T-helper 17 cell (primary cell): ENCODE measurements around the gene CCDC102A. TPM values are rescaled to one million over a fixed set of nuclear protein-coding genes. Genes with fewer than 3 reads are reported as not detected.
"Not testable (repeated sequence)": the region's sequence is repeated elsewhere in the genome, so short reads cannot be mapped to it uniquely, and the experiment has no call there.

ENCODE experiments used
- ATAC-seq: fragments of 150-1000 bp; cut with Tn5 transposase; 2 replicates; pipeline ENCODE4 v1.10.0; 2021; ENCODE audit warnings: mild to moderate bottlenecking, moderate library complexity
- DNase-seq, 3 donors: peaks; one replicate each; pipeline versions ENCODE4 v3.0.0 to v3.0.0-alpha.2; 2020 to 2021
- H3K9me3 ChIP-seq: one replicate; pipeline ENCODE4 v1.7.0; 2013; ENCODE audit warnings: low read length, mild to moderate bottlenecking; ENCODE audit not compliant: control insufficient read depth, poor library complexity, severe bottlenecking
- H3K27ac Mint-ChIP-seq: one replicate; pipeline ENCODE4 v1.8.0; 2022; ENCODE audit warnings: mild to moderate bottlenecking, moderate library complexity, mixed read lengths
- H3K27me3 Mint-ChIP-seq: one replicate; pipeline ENCODE4 v1.8.0; 2022; ENCODE audit warnings: mixed read lengths
- H3K36me3 Mint-ChIP-seq: one replicate; pipeline ENCODE4 v1.8.0; 2022; ENCODE audit warnings: low read depth, mixed read lengths
- H3K4me1 Mint-ChIP-seq: one replicate; pipeline ENCODE4 v1.8.0; 2022; ENCODE audit warnings: mild to moderate bottlenecking, mixed read lengths
- H3K4me3 Mint-ChIP-seq: one replicate; pipeline ENCODE4 v1.8.0; 2022; ENCODE audit warnings: mild to moderate bottlenecking, moderate library complexity, mixed read lengths
- total RNA-seq, 4 donors: library from RNA in 2 of 4; stranded (reverse) in 2 of 4; gene quantifications; one replicate each; pipeline ENCODE4 v1.2.3 and lab custom pipeline; 2022 to 2026

Gene CCDC102A
- total RNA-seq, 2 donors from 2014 or later = 3.1 to 4.9 TPM

DNA sequence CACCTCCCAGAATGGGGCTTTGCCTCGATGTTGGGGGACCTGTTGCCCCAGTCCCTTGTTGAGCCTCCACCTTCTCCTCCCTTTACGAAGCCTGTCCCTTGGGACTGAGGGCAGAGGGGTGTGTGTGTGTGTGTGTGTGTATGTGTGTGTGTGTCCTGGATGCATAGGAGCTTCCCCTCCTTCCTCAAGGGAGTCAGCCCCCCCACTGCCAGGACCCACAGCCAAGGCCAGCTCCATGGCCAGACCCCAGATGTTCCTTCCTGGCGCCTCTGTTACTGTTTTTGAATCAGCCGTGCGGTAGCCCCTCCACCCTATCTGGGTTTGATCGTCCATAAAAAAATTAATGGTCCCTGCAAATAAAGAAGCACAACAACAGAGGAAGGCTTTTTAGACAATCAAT, 32.4 kb downstream of the CCDC102A start:
- H3K36me3 Mint-ChIP-seq = no peaks in the 10 kb centered on the region
- no peak overlapping the region for H3K4me3 Mint-ChIP-seq
- H3K27ac Mint-ChIP-seq = no peak overlapping the region
- no peak for DNase-seq
- no peak for ATAC-seq
- peaks cover 6% of the 10 kb centered on the region for H3K4me1 Mint-ChIP-seq
- peaks cover 2% of the 10 kb centered on the region for H3K27me3 Mint-ChIP-seq
- no peaks in the 10 kb centered on the region for H3K9me3 ChIP-seq

DNA sequence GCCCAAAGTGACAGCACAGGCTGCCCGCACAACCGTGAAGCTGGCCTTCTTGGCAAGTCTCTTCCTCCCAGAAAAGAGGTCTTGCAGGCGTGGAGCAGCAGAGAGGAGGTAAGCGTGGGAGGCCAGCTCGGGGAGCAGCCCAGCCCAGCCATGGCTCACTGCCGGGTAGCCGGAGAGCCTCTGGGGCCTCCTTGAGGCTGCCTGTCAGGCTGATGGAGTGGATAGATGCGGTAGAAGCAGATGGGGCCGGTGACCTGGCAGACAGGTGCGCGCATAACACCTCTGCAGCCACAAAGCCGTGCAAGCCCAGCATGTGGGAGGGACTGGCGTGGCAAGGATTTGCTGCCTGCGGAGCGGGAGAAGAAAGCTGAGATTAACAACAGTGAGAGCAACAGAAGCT, 33.0 kb downstream of the CCDC102A start:
- Mint-ChIP-seq H3K27ac (peak overlapping the region; percentile 47), H3K27me3 (peaks cover 6% of the 10 kb centered on the region), H3K4me1 (peaks cover 6% of the 10 kb centered on the region), H3K36me3 (no peaks in the 10 kb centered on the region), H3K4me3 (no peak overlapping the region)
- ATAC-seq = no peak
- no peak for DNase-seq
- H3K9me3 ChIP-seq = no peaks in the 10 kb centered on the region

DNA sequence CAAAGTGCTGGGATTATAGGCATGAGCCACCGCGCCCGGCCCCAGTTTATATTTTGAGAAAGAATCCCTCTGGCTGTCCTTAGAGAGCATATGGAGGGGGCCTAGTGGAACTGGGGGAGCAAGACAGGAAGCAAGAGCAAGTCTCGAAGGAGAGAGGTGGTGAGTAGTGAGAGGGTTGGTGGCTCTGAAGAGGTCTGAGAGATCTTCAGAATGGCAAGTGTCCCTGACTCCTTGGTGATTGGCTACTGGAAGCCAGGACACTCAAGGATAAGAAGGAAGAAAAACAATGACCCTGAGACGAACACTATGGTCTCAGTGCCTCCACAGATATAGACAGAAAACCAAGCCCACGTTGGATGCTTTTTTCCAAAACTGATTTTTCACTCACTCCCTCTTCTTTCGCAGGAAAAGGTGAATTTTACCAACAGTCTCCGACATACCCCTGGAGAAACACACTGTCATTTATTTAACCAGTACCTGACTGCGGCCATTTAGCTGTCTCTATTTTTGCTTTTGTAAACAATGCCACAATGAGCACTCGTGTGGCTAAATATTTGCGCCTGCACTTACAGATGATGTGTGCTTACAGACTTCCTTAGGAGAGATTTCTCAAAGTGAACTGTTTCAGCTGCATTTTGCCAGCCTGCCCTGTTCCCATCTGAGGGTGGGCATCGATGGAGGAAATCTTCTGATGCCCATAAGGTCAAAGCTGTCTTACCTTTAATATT, 34.2 kb downstream of the CCDC102A start:
- Mint-ChIP-seq H3K27ac (no peak overlapping the region), H3K36me3 (no peaks in the 10 kb centered on the region), H3K27me3 (peaks cover 6% of the 10 kb centered on the region), H3K4me1 (peaks cover 6% of the 10 kb centered on the region), H3K4me3 (no peak overlapping the region)
- ATAC-seq = no peak
- no peaks in the 10 kb centered on the region for H3K9me3 ChIP-seq
- no peak for DNase-seq

DNA sequence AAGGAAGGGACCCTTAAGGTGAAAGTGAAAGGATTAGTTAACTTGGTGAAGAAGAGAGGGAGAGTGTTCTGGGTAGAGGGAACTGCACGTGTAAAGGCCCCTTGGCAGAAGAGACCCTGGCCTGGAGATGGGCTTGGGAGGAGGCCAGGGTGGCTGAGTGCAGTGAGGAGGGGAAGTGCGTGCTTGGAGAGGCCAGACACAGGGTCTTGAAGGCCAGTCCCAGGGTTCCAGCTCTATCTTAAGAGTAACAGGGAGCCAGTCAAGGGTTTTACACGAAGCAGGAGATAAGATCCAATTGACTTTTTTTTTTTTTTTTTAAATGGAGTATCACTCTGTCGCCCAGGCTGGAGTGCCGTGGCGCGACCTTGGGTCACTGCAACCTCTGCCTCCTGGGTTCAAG, 34.9 kb downstream of the CCDC102A start:
- Mint-ChIP-seq H3K4me1 (peaks cover 6% of the 10 kb centered on the region), H3K27ac (no peak overlapping the region), H3K4me3 (no peak overlapping the region), H3K27me3 (peaks cover 6% of the 10 kb centered on the region), H3K36me3 (no peaks in the 10 kb centered on the region)
- no peak for DNase-seq
- H3K9me3 ChIP-seq = no peaks in the 10 kb centered on the region
- no peak for ATAC-seq

DNA sequence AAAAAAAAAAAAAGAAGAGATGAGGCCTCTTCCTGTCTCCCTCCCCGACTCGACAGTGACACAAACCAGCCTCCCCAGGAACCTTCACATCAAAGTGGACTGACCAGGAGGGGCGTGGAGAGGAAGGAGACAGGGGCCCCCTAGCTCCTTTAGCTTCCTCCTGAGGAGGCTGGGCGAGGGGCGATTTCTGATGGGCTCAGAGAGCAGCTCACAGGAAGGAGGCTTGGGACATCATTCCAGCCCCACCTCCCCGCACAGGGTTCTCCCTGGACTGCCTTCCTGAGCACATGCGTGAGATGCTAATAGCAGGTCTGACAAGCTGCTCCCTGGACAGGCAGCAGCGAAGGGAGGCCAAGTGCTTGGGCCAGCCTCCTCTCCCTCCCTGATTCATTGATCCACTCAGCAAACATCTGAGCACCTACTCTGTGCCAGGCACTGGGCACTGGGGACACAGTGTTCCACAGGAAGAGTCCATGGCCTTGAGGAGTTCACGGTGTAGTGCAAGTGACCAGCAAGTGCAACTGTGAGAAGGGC, 35.7 kb downstream of the CCDC102A start:
- Mint-ChIP-seq H3K27ac (no peak overlapping the region), H3K27me3 (peaks cover 6% of the 10 kb centered on the region), H3K4me1 (peaks cover 6% of the 10 kb centered on the region), H3K4me3 (no peak overlapping the region), H3K36me3 (no peaks in the 10 kb centered on the region)
- no peak for ATAC-seq
- DNase-seq = no peak
- H3K9me3 ChIP-seq = no peaks in the 10 kb centered on the region

DNA sequence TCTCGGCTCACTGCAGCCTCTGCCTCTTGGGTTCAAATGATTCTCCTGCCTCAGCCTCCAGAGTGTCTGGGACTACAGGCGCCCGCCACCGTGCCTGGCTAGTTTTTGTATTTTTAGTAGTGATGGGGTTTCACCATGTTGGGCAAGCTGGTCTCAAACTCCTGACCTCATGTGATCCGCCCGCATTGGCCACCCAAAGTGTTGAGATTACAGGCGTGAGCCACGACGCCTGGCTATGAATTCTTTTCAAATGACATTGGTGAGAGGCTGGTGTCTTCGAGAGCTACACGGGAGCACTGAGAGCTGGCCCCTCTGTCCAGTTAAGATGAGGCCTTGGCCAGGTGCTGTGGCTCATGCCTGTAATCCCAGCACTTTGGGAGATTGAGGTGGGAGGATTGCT, 36.4 kb downstream of the CCDC102A start:
- not testable (repeated sequence) for H3K27ac Mint-ChIP-seq, H3K4me3 Mint-ChIP-seq, H3K36me3 Mint-ChIP-seq, H3K4me1 Mint-ChIP-seq, DNase-seq, ATAC-seq, H3K9me3 ChIP-seq, H3K27me3 Mint-ChIP-seq

DNA sequence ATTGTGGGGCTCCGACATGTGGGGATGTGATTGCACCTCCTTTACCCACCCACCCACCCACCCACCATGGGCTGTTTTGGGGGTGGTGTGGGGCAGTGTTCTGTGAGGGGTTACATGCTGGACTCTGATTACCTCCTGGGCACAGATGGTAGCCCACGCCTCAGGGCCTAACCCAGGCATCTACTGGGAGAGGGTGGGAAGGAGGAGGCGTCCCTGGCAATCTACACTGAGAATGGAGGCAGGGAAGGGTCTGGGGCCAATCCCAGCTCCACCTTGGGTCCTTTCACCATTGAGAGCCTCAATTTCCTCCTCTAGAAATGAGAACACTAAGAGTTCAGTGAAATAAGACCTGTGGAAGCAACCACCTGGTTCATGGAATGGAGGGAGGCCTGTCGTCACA, 38.3 kb downstream of the CCDC102A start:
- no peaks in the 10 kb centered on the region for H3K36me3 Mint-ChIP-seq
- H3K27ac Mint-ChIP-seq = no peak overlapping the region
- ATAC-seq = no peak
- peaks cover 6% of the 10 kb centered on the region for H3K4me1 Mint-ChIP-seq
- DNase-seq = no peak
- no peaks in the 10 kb centered on the region for H3K9me3 ChIP-seq
- H3K27me3 Mint-ChIP-seq = peaks cover 15% of the 10 kb centered on the region
- H3K4me3 Mint-ChIP-seq = no peak overlapping the region

DNA sequence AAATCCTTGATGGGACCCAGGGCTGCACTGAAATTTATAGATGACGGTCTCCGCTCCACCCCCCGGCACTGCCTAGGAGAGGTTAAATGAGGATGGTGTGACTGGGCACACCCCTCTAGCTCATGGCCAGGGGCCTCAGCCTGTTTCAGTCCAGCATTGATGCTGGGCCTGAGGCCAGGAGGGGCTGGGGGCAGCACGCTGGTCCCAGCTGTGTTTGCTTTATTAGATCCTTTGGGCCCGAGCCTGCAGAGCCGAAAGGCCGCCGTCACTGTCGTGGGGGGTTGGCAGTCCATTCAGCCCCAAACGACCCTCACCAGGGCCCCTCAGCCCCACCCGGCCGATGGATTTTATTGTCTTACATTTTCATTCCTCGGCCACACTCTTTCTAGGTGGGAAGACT, 39.2 kb downstream of the CCDC102A start:
- no peak for ATAC-seq
- no peak for DNase-seq
- no peaks in the 10 kb centered on the region for H3K9me3 ChIP-seq
- H3K27ac Mint-ChIP-seq = no peak overlapping the region
- no peak overlapping the region for H3K4me3 Mint-ChIP-seq
- peaks cover 6% of the 10 kb centered on the region for H3K4me1 Mint-ChIP-seq
- no peaks in the 10 kb centered on the region for H3K36me3 Mint-ChIP-seq
- peaks cover 15% of the 10 kb centered on the region for H3K27me3 Mint-ChIP-seq

DNA sequence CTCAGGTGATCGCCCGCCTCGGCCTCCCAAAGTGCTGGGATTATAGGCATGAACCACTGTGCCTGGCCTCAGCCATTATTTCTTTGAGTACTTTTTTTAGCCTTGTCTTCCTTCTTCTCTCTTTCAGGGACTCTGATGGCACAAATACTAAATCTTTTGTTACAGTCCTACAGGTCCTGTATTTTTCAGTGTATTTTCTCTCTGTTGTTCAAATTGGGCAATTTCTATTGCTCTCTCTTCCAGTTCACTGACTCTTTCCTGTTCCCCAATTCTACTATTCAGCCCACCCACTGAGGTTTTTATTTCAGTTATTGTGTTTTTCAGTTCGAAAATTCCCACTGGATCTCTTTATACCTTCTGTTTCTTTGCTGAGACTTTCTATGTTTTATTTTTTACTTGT, 42.6 kb downstream of the CCDC102A start:
- ATAC-seq = no peak
- H3K4me3 Mint-ChIP-seq = no peak overlapping the region

DNA sequence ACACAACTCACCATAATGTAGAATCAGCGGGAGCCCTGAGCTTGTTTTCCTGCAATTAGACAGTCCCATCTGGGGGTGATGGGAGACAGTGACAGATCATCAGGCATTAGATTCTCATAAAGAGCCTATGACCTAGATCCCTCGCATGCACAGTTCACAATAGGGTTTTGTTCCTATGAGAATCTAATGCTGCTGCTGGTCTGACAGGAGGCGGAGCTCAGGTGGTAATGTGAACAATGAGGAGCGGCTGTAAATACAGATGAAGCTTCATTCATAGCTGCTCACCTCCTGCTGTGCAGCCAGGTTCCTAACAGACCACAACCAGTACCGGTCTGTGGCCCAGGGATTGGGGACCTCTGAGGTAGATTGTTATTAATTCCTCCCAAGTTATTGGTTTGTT, 47.1 kb downstream of the CCDC102A start:
- H3K36me3 Mint-ChIP-seq = peaks cover 2% of the 10 kb centered on the region
- DNase-seq = no peak
- peaks cover 11% of the 10 kb centered on the region for H3K27me3 Mint-ChIP-seq

More for the DNA sequence above, 42.6 kb downstream of the CCDC102A start:
- no peaks in the 10 kb centered on the region for H3K9me3 ChIP-seq
- Mint-ChIP-seq H3K27ac (no peak overlapping the region), H3K27me3 (peaks cover 15% of the 10 kb centered on the region), H3K36me3 (peaks cover 2% of the 10 kb centered on the region), H3K4me1 (no peaks in the 10 kb centered on the region)
- DNase-seq = no peak

DNA sequence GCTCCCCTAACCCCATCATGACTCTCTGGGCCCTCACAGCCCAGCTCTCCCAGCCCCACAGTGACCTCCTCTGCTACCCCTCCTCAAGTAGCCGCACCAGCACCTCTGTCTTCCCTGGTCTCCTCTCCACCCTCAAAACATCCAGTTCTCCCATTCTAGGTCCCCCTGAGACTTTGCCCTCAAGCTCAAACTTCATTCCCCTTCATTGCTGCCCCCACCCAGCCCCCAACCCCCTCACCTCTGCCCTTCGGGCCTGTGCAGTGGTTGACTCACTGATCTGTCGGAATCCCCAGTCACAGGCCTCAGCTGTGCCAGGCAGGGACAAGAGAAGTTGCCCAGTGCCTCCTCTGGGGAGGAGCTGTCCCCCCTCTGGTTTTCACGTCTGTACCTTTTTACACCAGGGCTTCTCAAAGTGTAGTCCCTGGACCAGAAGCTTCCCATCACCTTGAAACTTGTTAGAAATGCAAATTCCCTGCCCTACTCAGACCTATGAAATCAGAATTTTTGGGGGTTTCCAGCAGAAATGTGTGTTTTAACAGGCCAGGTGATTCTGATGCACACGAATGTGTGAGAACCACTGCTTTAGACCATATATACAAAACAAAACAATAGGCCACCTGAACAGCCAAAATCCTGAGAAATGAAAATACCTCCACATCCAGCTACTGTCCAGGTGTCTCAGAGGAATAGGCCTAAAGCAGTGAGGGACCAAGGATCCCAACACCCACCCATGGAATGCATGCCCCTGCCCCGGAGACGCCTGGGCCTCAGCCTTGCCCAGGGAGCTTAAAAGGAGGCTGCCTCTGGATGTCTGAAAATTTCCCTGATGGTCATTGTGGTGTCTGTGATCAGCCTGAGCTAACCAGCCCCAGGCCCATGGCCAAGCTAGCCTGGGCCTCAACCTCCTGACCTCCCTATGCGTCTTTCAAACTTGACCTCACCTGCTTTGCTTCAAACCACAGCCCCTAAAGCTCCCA, 49.2 kb downstream of the CCDC102A start:
- no peak overlapping the region for H3K27ac Mint-ChIP-seq

More for the DNA sequence above, 47.1 kb downstream of the CCDC102A start:
- ATAC-seq = no peak
- Mint-ChIP-seq H3K4me1 (peaks cover 11% of the 10 kb centered on the region), H3K4me3 (no peak overlapping the region), H3K27ac (no peak overlapping the region)
- no peaks in the 10 kb centered on the region for H3K9me3 ChIP-seq

DNA sequence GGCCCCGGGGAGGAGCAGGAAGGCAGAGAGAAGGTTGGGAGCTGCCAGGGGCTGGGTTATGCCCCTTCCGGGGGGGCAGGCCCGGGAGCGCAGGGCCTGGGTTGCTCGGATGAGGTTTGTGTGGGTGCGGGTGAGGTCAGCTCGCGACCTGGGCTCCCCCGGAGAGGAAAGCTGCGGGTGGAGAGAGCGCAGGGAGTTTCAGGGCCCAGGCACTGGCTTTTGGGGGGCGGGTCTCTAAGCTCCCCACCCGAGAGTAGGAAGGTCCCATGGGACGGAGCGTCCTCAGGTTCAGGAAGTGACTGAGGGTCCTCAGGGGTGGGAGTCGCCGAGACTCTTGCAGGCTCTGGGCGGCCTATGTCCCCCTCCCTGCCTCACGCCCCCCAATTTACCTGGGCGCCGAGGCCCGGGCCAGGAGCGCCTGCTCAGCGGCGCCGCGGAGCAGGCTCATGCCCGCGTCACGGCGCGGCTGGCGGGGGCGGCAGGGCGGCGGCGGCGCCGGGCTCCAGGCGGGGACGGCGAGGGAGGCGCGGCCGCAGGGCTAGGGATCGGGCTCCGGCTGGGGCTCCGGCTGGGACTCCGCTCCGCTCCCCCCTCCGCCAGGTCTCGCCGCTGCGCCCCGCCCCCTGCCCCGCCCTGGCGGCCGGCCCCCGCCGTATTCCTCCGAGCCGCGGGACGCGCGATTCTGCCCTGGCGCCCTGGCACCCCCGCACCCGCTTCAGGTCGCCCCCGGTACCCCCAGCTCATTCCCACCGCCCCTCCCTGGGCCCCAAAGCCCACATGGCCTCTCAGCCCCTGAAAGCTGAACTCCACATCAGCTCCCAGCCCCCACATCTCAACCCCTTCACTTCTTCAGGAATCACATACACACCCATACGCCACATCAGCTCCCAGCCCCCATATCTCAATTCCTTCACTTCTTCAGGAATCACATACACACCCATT, 50.2 kb downstream of the CCDC102A start, which contains the start of gene DOK4:
Gene DOK4 (minus strand): TSS at position 578 of the 942 bp plus-strand sequence. CDS start 6,986 bp downstream, outside the sequence.
- peak; percentile 96 for ATAC-seq
- H3K27me3 Mint-ChIP-seq = no peaks in the 10 kb centered on the region
- H3K4me1 Mint-ChIP-seq = peaks cover 11% of the 10 kb centered on the region
- DNase-seq = peak; percentile 72 to 81 (median 76)
- H3K9me3 ChIP-seq = no peaks in the 10 kb centered on the region
- H3K27ac Mint-ChIP-seq = no peak within 1 kb of the TSS
- peak within 1 kb of the TSS; percentile 91 for H3K4me3 Mint-ChIP-seq
- no peaks in the 10 kb centered on the region for H3K36me3 Mint-ChIP-seq

More for the DNA sequence above, 49.2 kb downstream of the CCDC102A start:
- Mint-ChIP-seq H3K4me3 (peak overlapping the region; percentile 89), H3K36me3 (peaks cover 2% of the 10 kb centered on the region), H3K4me1 (peaks cover 11% of the 10 kb centered on the region), H3K27me3 (peaks cover 4% of the 10 kb centered on the region)
- no peak for ATAC-seq
- no peaks in the 10 kb centered on the region for H3K9me3 ChIP-seq
- DNase-seq = no peak
